Naive thymus-derived CD4-positive, alpha-beta T cell (primary cell): Measurements from ENCODE around the gene BCAN. TPM values are rescaled to one million over a fixed set of nuclear protein-coding genes. Genes with fewer than 3 reads are reported as not detected.

Experiments
- ATAC-seq: fragments of 150-1000 bp; cut with Tn5 transposase; 2 replicates; pipeline ENCODE4 v1.10.0; 2021; ENCODE audit warnings: mild to moderate bottlenecking, moderate library complexity
- CTCF ChIA-PET: fragments of 350-600 bp; sonication (Branson Sonifier 250); formaldehyde crosslinking; loops from one replicate; lab custom pipeline; 2021; ENCODE audit warnings: antibody characterized with exemption; lab: Charles Lee
- POLR2A ChIA-PET: fragments of 350-600 bp; sonication (Branson Sonifier 250); formaldehyde crosslinking; loops from one replicate; lab custom pipeline; 2021; ENCODE audit warnings: antibody characterized with exemption, inconsistent platforms; lab: Charles Lee
- DNase-seq, 9 donors: peaks; one replicate each; pipeline versions ENCODE4 v3.0.0 to v3.0.0-alpha.2; 2020 to 2022; ENCODE audit warnings: mixed read lengths in 1 of 9
- H3K27ac ChIP-seq: one replicate; pipeline ENCODE4 v1.7.0; 2013; ENCODE audit warnings: mild to moderate bottlenecking, low read depth, low read length, moderate library complexity
- H3K27me3 ChIP-seq, 2 donors: one replicate each; pipeline ENCODE4 v1.7.0; 2013; ENCODE audit warnings: low read length in 2 of 2, mild to moderate bottlenecking in 2 of 2, moderate library complexity in 2 of 2; ENCODE audit not compliant: control insufficient read depth in 2 of 2, insufficient read depth in 2 of 2
- H3K36me3 ChIP-seq, 3 experiments: 1 replicate in 2 of 3; 2 replicates in 1 of 3; pipeline ENCODE4 v1.7.0; 2013; ENCODE audit warnings: low read length in 3 of 3, mild to moderate bottlenecking in 3 of 3, moderate library complexity in 1 of 3; ENCODE audit not compliant: insufficient read depth in 3 of 3, control insufficient read depth in 2 of 3
- H3K4me1 ChIP-seq, 2 donors: one replicate each; pipeline ENCODE4 v1.7.0; 2013; ENCODE audit warnings: low read length in 2 of 2, mild to moderate bottlenecking in 2 of 2, moderate library complexity in 1 of 2; ENCODE audit not compliant: control insufficient read depth in 2 of 2, insufficient read depth in 2 of 2
- H3K4me3 ChIP-seq: 2 replicates; pipeline ENCODE4 v1.7.0; 2013; ENCODE audit warnings: mild to moderate bottlenecking, low read length
- H3K9me3 ChIP-seq, 3 experiments: 1 replicate in 2 of 3; 2 replicates in 1 of 3; pipeline ENCODE4 v1.7.0; 2013; ENCODE audit warnings: low read length in 3 of 3; ENCODE audit not compliant: control insufficient read depth in 2 of 3
- H3K27ac Mint-ChIP-seq, 9 donors: one replicate each; pipeline ENCODE4 v1.8.0; 2020 to 2022; ENCODE audit warnings: mixed read lengths in 9 of 9, mild to moderate bottlenecking in 8 of 9, moderate library complexity in 5 of 9, inconsistent platforms in 2 of 9
- H3K27me3 Mint-ChIP-seq, 5 donors: one replicate each; pipeline ENCODE4 v1.8.0; 2021 to 2022; ENCODE audit warnings: mixed read lengths in 5 of 5, mild to moderate bottlenecking in 1 of 5
- H3K36me3 Mint-ChIP-seq, 5 donors: one replicate each; pipeline ENCODE4 v1.8.0; 2020 to 2022; ENCODE audit warnings: mixed read lengths in 5 of 5, mild to moderate bottlenecking in 3 of 5, inconsistent platforms in 1 of 5
- H3K4me1 Mint-ChIP-seq, 7 donors: one replicate each; pipeline ENCODE4 v1.8.0; 2020 to 2022; ENCODE audit warnings: mixed read lengths in 7 of 7, mild to moderate bottlenecking in 3 of 7, inconsistent platforms in 1 of 7
- H3K4me3 Mint-ChIP-seq, 10 donors: one replicate each; pipeline ENCODE4 v1.8.0; 2020 to 2022; ENCODE audit warnings: mild to moderate bottlenecking in 10 of 10, mixed read lengths in 10 of 10, moderate library complexity in 6 of 10, inconsistent platforms in 2 of 10
- H3K9me3 Mint-ChIP-seq, 11 donors: one replicate each; pipeline ENCODE4 v1.8.0; 2020 to 2022; ENCODE audit warnings: mixed read lengths in 11 of 11, mild to moderate bottlenecking in 4 of 11, inconsistent platforms in 1 of 11, moderate library complexity in 1 of 11
- intact Hi-C, 2 donors: fragments of 100-400 bp; cut with micrococcal nuclease; formaldehyde crosslinking; loops; one replicate each; pipeline ENCODE4 v1.15.1; 2023
- polyA plus RNA-seq, 2 donors: library from polyadenylated mRNA; unstranded; fragments of 300-500 nt; fragmentation: Illumina TruSeq; gene quantifications; one replicate each; pipeline ENCODE4 v1.2.3, GENCODE V29; 2021
- total RNA-seq, 6 experiments: library from RNA in 5 of 6; stranded (reverse) in 5 of 6; gene quantifications; 1 replicate in 5 of 6; 2 replicates in 1 of 6; pipeline ENCODE4 v1.2.3 and lab custom pipeline; 2021 to 2026

The BCAN gene
- total and polyA plus RNA-seq, 7 experiments from 2014 or later = not detected

DNA sequence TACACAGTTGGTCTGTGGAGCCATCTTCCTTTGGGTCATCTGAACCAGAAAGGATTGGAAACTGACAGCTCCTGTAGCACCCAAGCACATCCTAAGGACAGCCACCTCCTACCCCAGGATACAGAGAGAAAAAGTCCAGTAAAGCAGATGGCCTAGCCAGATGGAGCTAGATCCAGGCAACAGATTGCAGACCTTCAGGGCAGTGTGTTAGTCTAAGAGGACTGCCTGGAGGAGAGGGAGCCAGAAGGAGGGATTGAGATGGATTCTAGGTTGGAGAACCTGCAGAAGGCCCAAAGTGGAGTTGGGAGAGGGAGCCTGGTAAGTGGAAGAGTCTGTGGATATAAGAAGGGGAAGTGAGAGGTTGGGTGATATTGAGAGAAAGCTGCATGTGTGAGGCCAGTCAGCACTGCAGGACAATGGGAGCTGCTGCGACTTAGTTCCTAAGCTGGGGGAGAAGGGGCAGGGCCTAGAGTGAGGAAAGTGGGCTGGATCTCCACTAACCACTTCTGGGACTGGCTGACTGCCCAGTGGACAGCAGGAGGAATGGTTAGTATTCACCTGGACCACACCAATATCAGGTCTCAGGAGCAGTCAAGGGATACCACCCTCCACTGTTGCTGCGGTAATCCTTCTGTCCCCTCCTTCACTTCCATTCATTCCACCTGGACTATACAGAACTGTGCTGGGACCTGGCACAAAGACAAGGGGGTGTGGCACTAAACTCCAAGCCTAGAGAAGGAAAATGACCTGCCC is 13.4 kb downstream of the BCAN start:
- no peaks in the 10 kb centered on the region for H3K9me3 ChIP-seq
- intact Hi-C loops = no loop called here
- peaks cover 59 to 72% (median 64%) of the 10 kb centered on the region in 5 donors for H3K27me3 Mint-ChIP-seq
- H3K4me3 Mint-ChIP-seq = peak overlapping the region in 5 of 10 donors; percentile 1 to 70 (median 23)
- POLR2A ChIA-PET = no interaction called here
- peaks cover 21 to 38% (median 28%) of the 10 kb centered on the region in 7 donors for H3K4me1 Mint-ChIP-seq
- H3K27me3 ChIP-seq = peaks cover 0 to 22% of the 10 kb centered on the region in 2 donors
- ATAC-seq (no peak), DNase-seq (no peak)
- CTCF ChIA-PET = interaction anchor here (0.6 to 1.6 kb wide), 8 partner anchors 10 to 293 kb away, joined by 3 to 5 read pairs (median 4); partner anchors contain the start of gene HAPLN2
- H3K36me3 ChIP-seq = no peaks in the 10 kb centered on the region
- peaks cover 0 to 4% (median 0%) of the 10 kb centered on the region in 11 donors for H3K9me3 Mint-ChIP-seq
- no peak overlapping the region for H3K4me3 ChIP-seq
- H3K36me3 Mint-ChIP-seq = peaks cover 0 to 11% (median 0%) of the 10 kb centered on the region in 5 donors
- H3K4me1 ChIP-seq = peaks cover 16 to 27% of the 10 kb centered on the region in 2 donors
- H3K27ac Mint-ChIP-seq = no peak overlapping the region
- H3K27ac ChIP-seq = no peak overlapping the region

DNA sequence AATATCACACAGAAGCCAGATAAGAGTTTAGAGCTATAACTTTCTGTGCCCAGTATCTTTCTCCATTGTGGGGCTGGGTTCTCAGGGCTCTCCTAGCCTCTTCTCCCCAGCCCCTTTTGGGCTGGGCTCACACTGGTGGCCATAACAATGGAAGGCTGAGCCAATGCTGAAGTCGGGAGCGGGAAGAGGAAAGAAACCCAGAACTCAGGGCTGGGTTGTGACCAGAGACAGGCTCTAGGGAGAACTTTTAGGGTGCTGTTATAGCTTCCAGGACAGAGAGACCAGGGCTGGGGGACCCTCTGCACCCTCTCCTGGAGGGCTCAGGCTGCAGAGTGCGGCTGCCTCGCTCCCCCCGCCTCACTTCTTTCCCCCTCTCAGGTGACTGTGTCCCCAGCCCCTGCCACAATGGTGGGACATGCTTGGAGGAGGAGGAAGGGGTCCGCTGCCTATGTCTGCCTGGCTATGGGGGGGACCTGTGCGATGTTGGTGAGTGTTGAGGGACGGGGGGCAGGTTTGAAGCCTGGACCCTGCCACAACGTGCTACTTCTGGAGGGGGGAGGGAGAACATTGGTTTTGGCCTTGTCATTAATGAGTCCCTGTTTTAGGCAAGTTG is 14.1 kb downstream of the BCAN start:
- ATAC-seq (no peak), DNase-seq (no peak)
- H3K9me3 ChIP-seq = no peaks in the 10 kb centered on the region
- peaks cover 0 to 4% (median 0%) of the 10 kb centered on the region in 11 donors for H3K9me3 Mint-ChIP-seq
- ChIA-PET CTCF (interaction anchor here (0.6 to 1.6 kb wide), 5 partner anchors 28 to 100 kb away, joined by 3 to 5 read pairs (median 5); partner anchors contain the start of gene HAPLN2), POLR2A (interaction anchor here (1.4 kb wide), 1 partner anchor 51 kb away, joined by 3 read pairs; no protein-coding TSS in a partner anchor)
- H3K27ac Mint-ChIP-seq = no peak overlapping the region
- H3K4me1 Mint-ChIP-seq = peaks cover 28 to 45% (median 35%) of the 10 kb centered on the region in 7 donors
- no peak overlapping the region for H3K27ac ChIP-seq
- peaks cover 0 to 22% of the 10 kb centered on the region in 2 donors for H3K27me3 ChIP-seq
- H3K36me3 ChIP-seq = no peaks in the 10 kb centered on the region
- intact Hi-C loops = loop anchor here (2.0 kb wide), 2 partner anchors 13 to 199 kb away; partner anchors contain the start of gene BCAN (in 2 of the 2)
- peaks cover 52 to 68% (median 58%) of the 10 kb centered on the region in 5 donors for H3K27me3 Mint-ChIP-seq
- peak overlapping the region in 6 of 10 donors; percentile 11 to 88 (median 76) for H3K4me3 Mint-ChIP-seq
- peaks cover 0 to 11% (median 0%) of the 10 kb centered on the region in 5 donors for H3K36me3 Mint-ChIP-seq
- H3K4me1 ChIP-seq = peaks cover 23 to 34% of the 10 kb centered on the region in 2 donors
- H3K4me3 ChIP-seq = no peak overlapping the region

DNA sequence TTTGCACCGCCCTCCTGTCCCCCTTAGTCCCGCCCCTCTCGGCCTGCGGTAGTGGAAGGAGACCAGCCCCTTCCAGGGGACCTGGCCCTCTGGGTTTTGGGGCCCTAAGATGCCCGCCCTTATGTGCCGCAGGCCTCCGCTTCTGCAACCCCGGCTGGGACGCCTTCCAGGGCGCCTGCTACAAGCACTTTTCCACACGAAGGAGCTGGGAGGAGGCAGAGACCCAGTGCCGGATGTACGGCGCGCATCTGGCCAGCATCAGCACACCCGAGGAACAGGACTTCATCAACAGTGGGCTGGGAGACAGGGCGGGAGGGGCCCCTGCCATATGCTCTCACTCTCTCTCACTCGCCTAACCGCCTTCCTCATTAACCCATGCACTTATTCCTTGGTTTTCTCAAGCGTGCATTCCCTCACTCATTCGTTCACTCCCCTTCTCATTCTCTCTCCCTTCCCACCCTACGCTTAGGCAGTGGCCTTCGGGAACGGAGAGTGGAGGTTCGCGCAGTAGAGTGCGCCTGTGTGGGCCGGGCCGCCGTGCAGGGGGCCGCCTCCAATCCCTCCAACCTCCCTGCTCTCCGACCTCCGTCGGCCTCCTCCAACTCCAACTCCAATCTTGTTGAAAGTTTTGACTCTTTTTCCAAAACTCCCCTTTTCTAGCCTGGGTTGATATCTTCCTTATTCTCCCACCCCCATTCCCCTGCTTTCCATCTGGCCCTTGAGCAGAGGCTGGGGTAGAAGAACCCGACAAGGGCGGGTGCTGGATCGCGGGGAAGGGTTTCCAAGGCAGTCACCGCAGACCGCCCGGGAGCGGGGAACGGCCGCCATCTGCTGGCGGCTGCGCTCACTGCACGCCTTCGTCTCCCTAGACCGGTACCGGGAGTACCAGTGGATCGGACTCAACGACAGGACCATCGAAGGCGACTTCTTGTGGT is 15.2 kb downstream of the BCAN start:
- peaks cover 0 to 4% (median 0%) of the 10 kb centered on the region in 11 donors for H3K9me3 Mint-ChIP-seq
- H3K4me1 Mint-ChIP-seq = peaks cover 33 to 53% (median 41%) of the 10 kb centered on the region in 7 donors
- H3K4me3 ChIP-seq = peak overlapping the region; percentile 61
- peaks cover 0 to 22% of the 10 kb centered on the region in 2 donors for H3K27me3 ChIP-seq
- no peak overlapping the region for H3K27ac ChIP-seq
- ATAC-seq (peak; percentile 54), DNase-seq (peak; percentile 53 to 84 (median 64))
- peaks cover 43 to 57% (median 53%) of the 10 kb centered on the region in 5 donors for H3K27me3 Mint-ChIP-seq
- intact Hi-C loops = loop anchor here (1.0 to 2.0 kb wide), 4 partner anchors 14 to 274 kb away; partner anchors contain the start of gene BCAN (in 2 of the 2)
- ChIA-PET CTCF (interaction anchor here (0.5 to 2.0 kb wide), 9 partner anchors 17 to 271 kb away, joined by 3 to 18 read pairs (median 4); partner anchors contain the start of genes GPATCH4 and HAPLN2), POLR2A (interaction anchor here (0.6 to 1.5 kb wide), 4 partner anchors 16 to 65 kb away, joined by 3 to 4 read pairs (median 3); partner anchors contain the start of genes BCAN and NAXE)
- H3K4me1 ChIP-seq = peaks cover 32 to 39% of the 10 kb centered on the region in 2 donors
- H3K9me3 ChIP-seq = no peaks in the 10 kb centered on the region
- H3K36me3 Mint-ChIP-seq = peaks cover 0 to 9% (median 0%) of the 10 kb centered on the region in 5 donors
- peak overlapping the region in 2 of 9 donors; percentile 19 to 48 for H3K27ac Mint-ChIP-seq
- H3K4me3 Mint-ChIP-seq = peak overlapping the region; percentile 67 to 88 (median 80)
- H3K36me3 ChIP-seq = no peaks in the 10 kb centered on the region

GRCh38 chr1:156657741-156658319 is 15.9 kb downstream of the BCAN start:
- POLR2A ChIA-PET = interaction anchor here (0.6 to 1.5 kb wide), 3 partner anchors 16 to 66 kb away, joined by 3 to 4 read pairs (median 3); partner anchors contain the start of genes BCAN and NAXE
- DNase-seq = no peak
- Mint-ChIP-seq H3K36me3 (peaks cover 0 to 6% (median 0%) of the 10 kb centered on the region in 5 donors), H3K4me1 (peaks cover 33 to 56% (median 44%) of the 10 kb centered on the region in 7 donors), H3K9me3 (peaks cover 0 to 4% (median 0%) of the 10 kb centered on the region in 11 donors), H3K27ac (peak overlapping the region in 2 of 9 donors; percentile 47 to 48), H3K4me3 (peak overlapping the region; percentile 67 to 88 (median 80)), H3K27me3 (peaks cover 39 to 52% (median 47%) of the 10 kb centered on the region in 5 donors)
- ATAC-seq = no peak
- no peaks in the 10 kb centered on the region for H3K9me3 ChIP-seq
- no peak overlapping the region for H3K4me3 ChIP-seq
- peaks cover 32 to 39% of the 10 kb centered on the region in 2 donors for H3K4me1 ChIP-seq
- H3K36me3 ChIP-seq = no peaks in the 10 kb centered on the region
- CTCF ChIA-PET = interaction anchor here (0.5 to 2.0 kb wide), 11 partner anchors 17 to 272 kb away, joined by 3 to 18 read pairs (median 4); partner anchors contain the start of genes GPATCH4 and MRPL24
- intact Hi-C loops = loop anchor here (1.0 to 2.0 kb wide), 4 partner anchors 15 to 275 kb away; partner anchors contain the start of gene BCAN (in 2 of the 2)
- peaks cover 0 to 22% of the 10 kb centered on the region in 2 donors for H3K27me3 ChIP-seq
- H3K27ac ChIP-seq = no peak overlapping the region

DNA sequence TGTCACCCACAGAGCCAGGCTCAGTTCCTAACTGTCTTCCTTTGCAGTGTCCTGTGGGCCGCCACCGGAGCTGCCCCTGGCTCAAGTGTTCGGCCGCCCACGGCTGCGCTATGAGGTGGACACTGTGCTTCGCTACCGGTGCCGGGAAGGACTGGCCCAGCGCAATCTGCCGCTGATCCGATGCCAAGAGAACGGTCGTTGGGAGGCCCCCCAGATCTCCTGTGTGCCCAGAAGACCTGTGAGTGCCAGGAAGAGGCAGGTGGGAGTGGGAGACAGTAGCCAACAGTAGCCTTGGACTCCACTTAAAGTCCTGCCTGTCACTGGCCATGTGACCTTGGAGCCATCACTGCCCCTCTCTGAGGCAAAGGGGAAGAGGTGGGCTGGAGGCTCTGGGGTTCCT is 16.6 kb downstream of the BCAN start:
- no peak for DNase-seq
- Histone ChIP-seq H3K27me3 (peaks cover 0 to 20% of the 10 kb centered on the region in 2 donors), H3K36me3 (no peaks in the 10 kb centered on the region), H3K27ac (no peak overlapping the region), H3K4me1 (peaks cover 32 to 39% of the 10 kb centered on the region in 2 donors), H3K9me3 (no peaks in the 10 kb centered on the region), H3K4me3 (no peak overlapping the region)
- ChIA-PET POLR2A (interaction anchor here (1.0 to 1.4 kb wide), 2 partner anchors 67 to 69 kb away, joined by 3 read pairs; partner anchors contain the start of genes METTL25B and NAXE), CTCF (interaction anchor here (0.5 to 2.0 kb wide), 10 partner anchors 9 to 273 kb away, joined by 3 to 18 read pairs (median 4); partner anchors contain the start of gene MRPL24)
- peak overlapping the region in 1 of 10 donors; percentile 88 for H3K4me3 Mint-ChIP-seq
- H3K27me3 Mint-ChIP-seq = peaks cover 32 to 46% (median 40%) of the 10 kb centered on the region in 5 donors
- H3K4me1 Mint-ChIP-seq = peaks cover 33 to 56% (median 44%) of the 10 kb centered on the region in 7 donors
- no peaks in the 10 kb centered on the region for H3K36me3 Mint-ChIP-seq
- ATAC-seq = no peak
- peak overlapping the region in 1 of 9 donors; percentile 47 for H3K27ac Mint-ChIP-seq
- peaks cover 0 to 3% (median 0%) of the 10 kb centered on the region in 11 donors for H3K9me3 Mint-ChIP-seq
- intact Hi-C loops = no loop called here
